SK-N-SH treated with all-trans-retinoic acid at 6 μM for 48 hours (cell line): ENCODE data around the gene HMX1.

Source experiments
- ARNTL ChIP-seq: fragments of 450-650 bp; formaldehyde crosslinking; IDR thresholded peaks from 2 replicates; pipeline ENCODE4 v1.5.0; 2020; ENCODE audit warnings: low read depth, mild to moderate bottlenecking, moderate library complexity, borderline replicate concordance
- CREB5 ChIP-seq: fragments of 250-450 bp; sonication (Bioruptor Pico); IDR thresholded peaks from 2 replicates; pipeline ENCODE4 v1.5.1; 2020; ENCODE audit warnings: low read depth, mild to moderate bottlenecking, moderate library complexity
- PATZ1 ChIP-seq: fragments of 250-450 bp; sonication (Bioruptor Pico); IDR thresholded peaks from 2 replicates; pipeline ENCODE4 v1.8.0; 2020; ENCODE audit warnings: mild to moderate bottlenecking, moderate library complexity, borderline replicate concordance
- TCF4 ChIP-seq: fragments of 250-450 bp; sonication (Bioruptor Pico); IDR thresholded peaks from 2 replicates; pipeline ENCODE4 v1.8.0; 2021; ENCODE audit warnings: mild to moderate bottlenecking, moderate library complexity, borderline replicate concordance
- ZFP3 ChIP-seq: fragments of 250-450 bp; sonication (Bioruptor Pico); IDR thresholded peaks from 2 replicates; pipeline ENCODE4 v1.5.0; 2020; ENCODE audit warnings: mild to moderate bottlenecking, moderate library complexity
- ZNF70 ChIP-seq: fragments of 450-650 bp; formaldehyde crosslinking; IDR thresholded peaks from 2 replicates; pipeline ENCODE4 v1.5.0; 2020; ENCODE audit warnings: mild to moderate bottlenecking, moderate library complexity
- ZNF8 ChIP-seq: fragments of 450-650 bp; formaldehyde crosslinking; IDR thresholded peaks from 2 replicates; pipeline ENCODE4 v1.5.0; 2020; ENCODE audit warnings: mild to moderate bottlenecking, moderate library complexity
- TF ChIP-seq, protein P1 (sequence below): fragments of 250-450 bp; sonication (Bioruptor Pico); IDR thresholded peaks from 2 replicates; pipeline ENCODE4 v1.5.0; 2020; ENCODE audit warnings: mild to moderate bottlenecking, moderate library complexity

DNA sequence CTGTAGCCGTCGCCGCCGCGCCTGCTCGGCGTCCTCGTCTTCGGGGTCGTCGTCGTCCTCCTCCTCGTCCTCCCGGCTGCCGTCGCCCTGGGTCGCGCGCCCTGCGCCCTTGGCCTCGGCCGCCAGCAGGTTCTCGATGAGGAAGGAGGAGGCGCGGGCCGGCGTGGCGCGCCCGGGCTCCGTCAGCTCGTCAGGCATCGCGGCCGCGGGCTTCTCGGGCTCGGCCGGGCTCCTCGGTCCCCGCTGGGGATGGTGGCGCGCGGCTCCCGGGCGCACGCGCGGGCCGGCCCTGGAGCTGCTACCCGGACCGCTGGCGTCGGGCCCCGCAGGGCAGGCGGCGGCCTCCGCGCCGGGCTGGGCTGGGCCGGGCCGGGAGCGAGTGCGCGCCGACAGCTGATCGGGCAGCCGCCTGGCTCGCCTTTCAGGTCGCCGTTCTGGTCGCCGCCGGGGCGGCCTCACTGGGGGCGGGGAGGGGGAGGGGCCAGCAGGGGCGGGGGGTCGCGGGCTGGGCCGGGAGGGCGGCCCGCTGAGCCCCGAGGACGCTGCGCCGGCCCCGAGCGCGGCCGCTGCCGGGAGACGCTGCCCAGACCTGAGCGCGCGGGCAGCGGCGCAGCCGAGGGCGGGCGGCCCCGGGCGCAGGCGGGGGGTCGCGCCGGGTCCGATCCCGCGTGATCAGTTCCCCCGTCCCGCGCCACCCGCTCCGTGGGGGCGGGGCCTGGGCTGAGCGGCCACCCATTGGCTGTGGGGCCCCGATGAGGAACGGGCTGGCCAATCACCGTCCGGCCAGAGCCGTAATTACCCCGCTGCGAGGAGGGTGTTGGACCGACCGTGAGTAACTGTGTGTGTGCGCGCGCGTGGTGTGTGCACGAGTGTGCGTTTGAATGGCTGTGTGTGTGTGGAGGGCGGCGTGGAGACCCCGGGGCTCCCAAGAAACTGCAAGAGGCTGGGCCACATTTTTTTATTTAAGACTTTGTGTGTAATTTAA lies at the start of gene HMX1:
- TF ChIP-seq, protein P1, sequence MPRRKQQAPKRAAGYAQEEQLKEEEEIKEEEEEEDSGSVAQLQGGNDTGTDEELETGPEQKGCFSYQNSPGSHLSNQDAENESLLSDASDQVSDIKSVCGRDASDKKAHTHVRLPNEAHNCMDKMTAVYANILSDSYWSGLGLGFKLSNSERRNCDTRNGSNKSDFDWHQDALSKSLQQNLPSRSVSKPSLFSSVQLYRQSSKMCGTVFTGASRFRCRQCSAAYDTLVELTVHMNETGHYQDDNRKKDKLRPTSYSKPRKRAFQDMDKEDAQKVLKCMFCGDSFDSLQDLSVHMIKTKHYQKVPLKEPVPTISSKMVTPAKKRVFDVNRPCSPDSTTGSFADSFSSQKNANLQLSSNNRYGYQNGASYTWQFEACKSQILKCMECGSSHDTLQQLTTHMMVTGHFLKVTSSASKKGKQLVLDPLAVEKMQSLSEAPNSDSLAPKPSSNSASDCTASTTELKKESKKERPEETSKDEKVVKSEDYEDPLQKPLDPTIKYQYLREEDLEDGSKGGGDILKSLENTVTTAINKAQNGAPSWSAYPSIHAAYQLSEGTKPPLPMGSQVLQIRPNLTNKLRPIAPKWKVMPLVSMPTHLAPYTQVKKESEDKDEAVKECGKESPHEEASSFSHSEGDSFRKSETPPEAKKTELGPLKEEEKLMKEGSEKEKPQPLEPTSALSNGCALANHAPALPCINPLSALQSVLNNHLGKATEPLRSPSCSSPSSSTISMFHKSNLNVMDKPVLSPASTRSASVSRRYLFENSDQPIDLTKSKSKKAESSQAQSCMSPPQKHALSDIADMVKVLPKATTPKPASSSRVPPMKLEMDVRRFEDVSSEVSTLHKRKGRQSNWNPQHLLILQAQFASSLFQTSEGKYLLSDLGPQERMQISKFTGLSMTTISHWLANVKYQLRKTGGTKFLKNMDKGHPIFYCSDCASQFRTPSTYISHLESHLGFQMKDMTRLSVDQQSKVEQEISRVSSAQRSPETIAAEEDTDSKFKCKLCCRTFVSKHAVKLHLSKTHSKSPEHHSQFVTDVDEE (CRISPR knock-in tag), result no peak
- TF ChIP-seq ZNF70 (no peak), ZNF8 (no peak), ZFP3 (no peak), PATZ1 (CRISPR knock-in tag) (no peak), CREB5 (CRISPR knock-in tag) (no peak), ARNTL (no peak), TCF4 (CRISPR knock-in tag) (no peak)
